Activated CD4-positive, CD25-positive, alpha-beta regulatory T cell treated with anti-CD3 and anti-CD28 coated beads, Interleukin-2, amount 50 U/mL, for 72 hours (primary cell): Measurements from ENCODE around the gene FERMT2.
"Not testable (repeated sequence)": the region's sequence is repeated elsewhere in the genome, so short reads cannot be mapped to it uniquely, and the experiment has no call there.

Source experiments
- DNase-seq: peaks from one replicate; pipeline ENCODE4 v3.0.0; 2021

FERMT2 gene

GRCh38 chr14:52937869-52938268 lies 13.0 kb downstream of the FERMT2 start:
- DNase-seq = no peak

- no peak for DNase-seq
These were observed 13.5 kb downstream of the FERMT2 start for GRCh38 chr14:52937306-52937705.

GRCh38 chr14:52936437-52936836 lies 14.4 kb downstream of the FERMT2 start:
- no peak for DNase-seq

GRCh38 chr14:52935833-52936232 lies 15.0 kb downstream of the FERMT2 start:
- DNase-seq = no peak

GRCh38 chr14:52934762-52935161 lies 16.1 kb downstream of the FERMT2 start:
- no peak for DNase-seq

- no peak for DNase-seq
These were observed 21.6 kb downstream of the FERMT2 start for GRCh38 chr14:52929192-52929807.

- no peak for DNase-seq
These were observed 23.9 kb downstream of the FERMT2 start for GRCh38 chr14:52926953-52927352.

- no peak for DNase-seq
These were observed 26.8 kb downstream of the FERMT2 start for GRCh38 chr14:52923902-52924575.

- no peak for DNase-seq
These were observed 28.2 kb downstream of the FERMT2 start for GRCh38 chr14:52922656-52923055.

- no peak for DNase-seq
These were observed 28.8 kb downstream of the FERMT2 start for GRCh38 chr14:52922059-52922458.

- DNase-seq = not testable (repeated sequence)
These were observed 30.4 kb downstream of the FERMT2 start for GRCh38 chr14:52920411-52920810.

GRCh38 chr14:52919971-52920370 lies 30.9 kb downstream of the FERMT2 start:
- DNase-seq = no peak

GRCh38 chr14:52918486-52918885 lies 32.4 kb downstream of the FERMT2 start:
- no peak for DNase-seq

GRCh38 chr14:52917735-52918134 lies 33.1 kb downstream of the FERMT2 start:
- no peak for DNase-seq

GRCh38 chr14:52914295-52914694 lies 36.6 kb downstream of the FERMT2 start:
- no peak for DNase-seq

- DNase-seq = no peak
These were observed 37.6 kb downstream of the FERMT2 start for GRCh38 chr14:52913271-52913670.

GRCh38 chr14:52911904-52912303 lies 38.9 kb downstream of the FERMT2 start:
- DNase-seq = no peak

- DNase-seq = no peak
These were observed 40.3 kb downstream of the FERMT2 start for GRCh38 chr14:52910572-52910971.

- no peak for DNase-seq
These were observed 42.9 kb downstream of the FERMT2 start for GRCh38 chr14:52907949-52908348.

- no peak for DNase-seq
These were observed 44.7 kb downstream of the FERMT2 start for GRCh38 chr14:52906141-52906601.

GRCh38 chr14:52902971-52903619 lies 47.8 kb downstream of the FERMT2 start:
- DNase-seq = no peak

GRCh38 chr14:52901357-52901980 lies 49.4 kb downstream of the FERMT2 start:
- no peak for DNase-seq

GRCh38 chr14:52900731-52901130 lies 50.1 kb downstream of the FERMT2 start:
- DNase-seq = no peak

- DNase-seq = no peak
These were observed 52.4 kb downstream of the FERMT2 start for GRCh38 chr14:52898496-52898895.
